ENCODE data around the gene SIGLECL1.
"Not testable (repeated sequence)": the region's sequence is repeated elsewhere in the genome, so short reads cannot be mapped to it uniquely, and the experiment has no call there.

SIGLECL1 gene

DNA sequence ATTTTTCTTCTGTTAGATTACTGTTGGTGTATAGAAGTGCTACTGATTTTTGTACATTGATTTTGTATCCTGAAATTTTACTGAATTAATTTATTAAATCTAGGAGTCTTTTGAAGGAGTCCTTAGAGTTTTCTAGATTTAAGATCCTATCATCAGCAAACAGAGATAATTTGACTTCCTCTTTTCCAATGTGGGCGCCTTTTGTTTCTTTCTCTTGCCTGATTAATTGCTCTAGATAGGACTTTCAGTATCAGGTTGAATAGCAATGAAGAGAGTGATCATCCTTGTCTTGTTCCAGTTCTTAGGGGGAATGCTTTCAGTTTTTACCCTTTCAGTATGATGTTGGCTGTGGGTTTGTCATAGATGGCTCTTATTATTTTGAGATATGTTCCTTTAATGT, 31.6 kb upstream of the SIGLECL1 start:
- H3K9me3 ChIP-seq (replicated peaks in 1 of 11): peaks cover 8 to 24% (median 12%) of the 10 kb centered on the region in 11 experiments; a peak in 17 of 22 replicates
- TF ChIP-seq Cebpa-rat (IDR thresholded peaks at IDR 0.05): no peak
- no peak overlapping the region for H3K9ac ChIP-seq
- peaks cover 0 to 28% (median 5%) of the 10 kb centered on the region in 10 experiments; a peak in 15 of 20 replicates for H3K4me1 ChIP-seq
- peaks cover 0 to 5% (median 0%) of the 10 kb centered on the region in 11 experiments; a peak in 2 of 22 replicates for H3K36me3 ChIP-seq
- H3K27me3 ChIP-seq: no peaks in the 10 kb centered on the region
- no peak overlapping the region; a peak in 1 of 22 replicates for H3K27ac ChIP-seq
- no peak overlapping the region for H3K4me3 ChIP-seq
- H4K20me1 ChIP-seq: no peaks in the 10 kb centered on the region
- H3K4me2 ChIP-seq: peak overlapping the region in 4 of 11 experiments; percentile 6 to 57 (median 38); a peak in 6 of 22 replicates

GRCh38 chr19:51219971-51220370, 30.9 kb upstream of the SIGLECL1 start:
- H3K27ac ChIP-seq: no peak overlapping the region
- peaks cover 1 to 19% (median 5%) of the 10 kb centered on the region in 11 experiments; a peak in 13 of 22 replicates for H3K9me3 ChIP-seq (replicated peaks in 1 of 11)
- TF ChIP-seq Cebpa-rat (IDR thresholded peaks at IDR 0.05): no peak
- peak overlapping the region in 3 of 11 experiments; percentile 31 to 57 (median 44); a peak in 2 of 22 replicates for H3K4me2 ChIP-seq
- peaks cover 0 to 35% (median 11%) of the 10 kb centered on the region in 10 experiments; a peak in 19 of 20 replicates for H3K4me1 ChIP-seq
- H3K27me3 ChIP-seq: no peaks in the 10 kb centered on the region
- peaks cover 0 to 1% (median 0%) of the 10 kb centered on the region in 11 experiments; a peak in 2 of 22 replicates for H3K36me3 ChIP-seq
- H3K9ac ChIP-seq: no peak overlapping the region
- no peak overlapping the region for H3K4me3 ChIP-seq
- H4K20me1 ChIP-seq: no peaks in the 10 kb centered on the region

DNA sequence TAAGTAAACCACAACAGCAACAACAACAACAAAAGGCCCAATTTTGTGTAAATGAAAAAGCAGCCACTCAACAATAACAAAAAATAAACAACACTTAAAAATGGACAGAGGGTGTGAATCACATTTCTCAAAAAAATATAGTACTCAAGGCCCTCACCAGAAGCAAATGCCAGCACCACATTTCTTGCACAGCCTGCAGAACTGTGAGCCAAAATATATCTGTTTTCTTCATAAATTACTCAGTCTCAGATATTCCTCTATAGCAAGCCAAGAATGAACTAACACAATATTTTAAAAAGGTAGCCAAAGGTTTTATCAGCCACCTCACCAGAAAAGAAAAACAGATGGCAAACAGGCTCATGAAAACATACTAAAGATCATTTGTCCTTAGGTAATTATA, 29.9 kb upstream of the SIGLECL1 start:
- Histone ChIP-seq H4K20me1 (no peaks in the 10 kb centered on the region), H3K27me3 (no peaks in the 10 kb centered on the region), H3K27ac (no peak overlapping the region), H3K4me3 (no peak overlapping the region), H3K9ac (no peak overlapping the region), H3K4me2 (no peak overlapping the region), H3K9me3 (replicated peaks in 1 of 11) (peaks cover 0 to 11% (median 4%) of the 10 kb centered on the region in 11 experiments; a peak in 4 of 22 replicates), H3K36me3 (no peaks in the 10 kb centered on the region), H3K4me1 (peaks cover 7 to 45% (median 21%) of the 10 kb centered on the region in 10 experiments)
- TF ChIP-seq Cebpa-rat (IDR thresholded peaks at IDR 0.05): no peak

GRCh38 chr19:51224163-51224641, 26.7 kb upstream of the SIGLECL1 start:
- no peak for TF ChIP-seq Cebpa-rat (IDR thresholded peaks at IDR 0.05)
- Histone ChIP-seq H4K20me1 (no peaks in the 10 kb centered on the region), H3K9me3 (replicated peaks in 1 of 11) (no peaks in the 10 kb centered on the region), H3K4me2 (peak overlapping the region in 8 of 11 experiments; percentile 67 to 96 (median 92); a peak in 15 of 22 replicates), H3K9ac (no peak overlapping the region; a peak in 1 of 22 replicates), H3K27me3 (no peaks in the 10 kb centered on the region), H3K4me1 (peaks cover 21 to 66% (median 34%) of the 10 kb centered on the region in 10 experiments), H3K36me3 (peaks cover 0 to 8% (median 0%) of the 10 kb centered on the region in 11 experiments; a peak in 3 of 22 replicates), H3K4me3 (no peak overlapping the region), H3K27ac (peak overlapping the region in 6 of 11 experiments; percentile 35 to 71 (median 63); a peak in 11 of 22 replicates)

DNA sequence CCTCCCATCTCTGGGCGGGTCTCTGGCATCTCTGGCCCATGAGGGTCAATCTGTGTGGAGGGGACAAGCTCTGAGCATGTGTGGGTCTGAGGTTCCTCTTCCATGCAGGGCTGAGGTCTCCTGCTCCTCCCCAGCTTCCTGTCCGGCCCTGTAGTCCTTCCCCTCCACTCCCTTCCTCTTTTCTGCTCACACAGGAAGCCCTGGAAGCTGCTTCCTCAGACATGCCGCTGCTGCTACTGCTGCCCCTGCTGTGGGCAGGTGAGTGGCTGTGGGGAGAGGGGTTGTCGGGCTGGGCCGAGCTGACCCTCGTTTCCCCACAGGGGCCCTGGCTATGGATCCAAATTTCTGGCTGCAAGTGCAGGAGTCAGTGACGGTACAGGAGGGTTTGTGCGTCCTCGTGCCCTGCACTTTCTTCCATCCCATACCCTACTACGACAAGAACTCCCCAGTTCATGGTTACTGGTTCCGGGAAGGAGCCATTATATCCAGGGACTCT, 25.9 kb upstream of the SIGLECL1 start, which contains the start of gene CD33:
Gene CD33 (plus strand): TSS at position 183 of the 496 bp plus-strand sequence. CDS start 39 bp downstream, at position 222.
- Histone ChIP-seq H3K4me2 (peak within 1 kb of the TSS; percentile 66 to 96 (median 89)), H3K4me1 (peaks cover 21 to 59% (median 34%) of the 10 kb centered on the region in 10 experiments), H3K27ac (peak within 1 kb of the TSS in 9 of 11 experiments; percentile 23 to 71 (median 59); a peak in 15 of 22 replicates), H3K4me3 (peak within 1 kb of the TSS in 7 of 10 experiments; percentile 37 to 68 (median 57); a peak in 14 of 20 replicates), H3K9ac (peak within 1 kb of the TSS in 7 of 11 experiments; percentile 10 to 70 (median 54); a peak in 12 of 22 replicates), H3K36me3 (peaks cover 0 to 13% (median 0%) of the 10 kb centered on the region in 11 experiments; a peak in 3 of 22 replicates)
- not testable (repeated sequence) for H3K27me3 ChIP-seq; H4K20me1 ChIP-seq; H3K9me3 ChIP-seq (replicated peaks in 1 of 11)

GRCh38 chr19:51226067-51226466, 24.8 kb upstream of the SIGLECL1 start:
- Histone ChIP-seq H3K27me3 (no peaks in the 10 kb centered on the region), H3K9me3 (replicated peaks in 1 of 11) (no peaks in the 10 kb centered on the region), H4K20me1 (no peaks in the 10 kb centered on the region), H3K4me3 (peak overlapping the region in 6 of 10 experiments; percentile 55 to 68 (median 57); a peak in 13 of 20 replicates), H3K4me1 (peaks cover 21 to 58% (median 34%) of the 10 kb centered on the region in 10 experiments), H3K9ac (peak overlapping the region in 5 of 11 experiments; percentile 39 to 70 (median 54); a peak in 7 of 22 replicates), H3K27ac (peak overlapping the region in 8 of 11 experiments; percentile 1 to 71 (median 60); a peak in 11 of 22 replicates), H3K4me2 (peak overlapping the region; percentile 66 to 96 (median 89)), H3K36me3 (peaks cover 0 to 24% (median 0%) of the 10 kb centered on the region in 11 experiments; a peak in 4 of 22 replicates)
- no peak for TF ChIP-seq Cebpa-rat (IDR thresholded peaks at IDR 0.05)

- peaks cover 21 to 58% (median 34%) of the 10 kb centered on the region in 10 experiments for H3K4me1 ChIP-seq
- H3K9ac ChIP-seq: no peak overlapping the region
- H3K9me3 ChIP-seq (replicated peaks in 1 of 11): peaks cover 0 to 9% (median 0%) of the 10 kb centered on the region in 11 experiments; a peak in 7 of 22 replicates
- peaks cover 0 to 37% (median 0%) of the 10 kb centered on the region in 11 experiments; a peak in 6 of 22 replicates for H3K36me3 ChIP-seq
- H3K4me2 ChIP-seq: peak overlapping the region in 7 of 11 experiments; percentile 4 to 96 (median 90); a peak in 13 of 22 replicates
- no peaks in the 10 kb centered on the region for H4K20me1 ChIP-seq
- no peaks in the 10 kb centered on the region for H3K27me3 ChIP-seq
- no peak overlapping the region for H3K27ac ChIP-seq
- no peak for TF ChIP-seq Cebpa-rat (IDR thresholded peaks at IDR 0.05)
- H3K4me3 ChIP-seq: peak overlapping the region in 2 of 10 experiments; percentile 3 to 57; a peak in 1 of 20 replicates
Measured at GRCh38 chr19:51227326-51227725, 23.6 kb upstream of the SIGLECL1 start.

GRCh38 chr19:51227966-51228365, 22.9 kb upstream of the SIGLECL1 start:
- H3K4me3 ChIP-seq: 0 out of 20 replicates have a peak overlapping the region, but pooled peaks of 1 of the 10 experiments have one; percentile 3
- H3K27ac ChIP-seq: no peak overlapping the region
- peaks cover 0 to 2% (median 0%) of the 10 kb centered on the region in 11 experiments; a peak in 1 of 22 replicates for H4K20me1 ChIP-seq
- H3K27me3 ChIP-seq: no peaks in the 10 kb centered on the region
- H3K4me1 ChIP-seq: peaks cover 21 to 58% (median 34%) of the 10 kb centered on the region in 10 experiments
- H3K9ac ChIP-seq: no peak overlapping the region
- peak overlapping the region in 4 of 11 experiments; percentile 90 to 96 (median 94); a peak in 7 of 22 replicates for H3K4me2 ChIP-seq
- H3K9me3 ChIP-seq (replicated peaks in 1 of 11): peaks cover 0 to 14% (median 0%) of the 10 kb centered on the region in 11 experiments; a peak in 9 of 22 replicates
- TF ChIP-seq Cebpa-rat (IDR thresholded peaks at IDR 0.05): no peak
- H3K36me3 ChIP-seq: peaks cover 0 to 43% (median 0%) of the 10 kb centered on the region in 11 experiments; a peak in 9 of 22 replicates

DNA sequence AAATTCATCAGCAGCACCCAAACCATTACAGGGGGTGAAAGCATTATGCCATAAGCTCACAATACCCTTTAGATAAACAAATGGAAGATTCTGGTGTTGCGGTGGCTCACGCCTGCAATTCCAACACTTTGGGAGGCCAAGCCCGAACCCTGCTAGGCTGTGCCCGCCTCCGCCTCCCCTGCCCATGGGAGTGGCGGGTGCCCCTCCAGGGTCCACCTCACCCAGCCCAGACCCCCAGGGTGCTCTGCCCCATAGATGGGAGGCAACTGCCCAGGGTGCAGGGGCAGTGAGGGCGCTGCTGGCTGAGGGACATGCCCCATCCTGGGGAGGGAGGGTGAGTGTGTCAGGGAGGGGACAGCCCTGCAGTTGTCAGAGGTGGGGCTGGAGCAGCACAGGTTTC, 10.0 kb upstream of the SIGLECL1 start:
- Histone ChIP-seq H3K4me1 (peaks cover 5 to 51% (median 41%) of the 10 kb centered on the region in 10 experiments; a peak in 19 of 20 replicates), H3K9me3 (replicated peaks in 1 of 11) (peaks cover 0 to 25% (median 0%) of the 10 kb centered on the region in 11 experiments; a peak in 7 of 22 replicates), H4K20me1 (no peaks in the 10 kb centered on the region), H3K4me3 (no peak overlapping the region), H3K4me2 (no peak overlapping the region), H3K9ac (no peak overlapping the region), H3K27ac (no peak overlapping the region), H3K27me3 (no peaks in the 10 kb centered on the region), H3K36me3 (peaks cover 0 to 67% (median 0%) of the 10 kb centered on the region in 11 experiments; a peak in 10 of 22 replicates)
- no peak for TF ChIP-seq Cebpa-rat (IDR thresholded peaks at IDR 0.05)

Data from BLaER1 treated with 17β-estradiol and CSF1 and Interleukin-3, amounts not matched to agents 10 nM and 100 nM (cell line).